ENCODE measurements around the gene EHMT1. TPM values are rescaled to one million over a fixed set of nuclear protein-coding genes. Genes with fewer than 3 reads are reported as not detected.
A peak's percentile ranks its signal among the peaks of the same experiment; 100 is the strongest.
"Not testable (repeated sequence)": the region's sequence is repeated elsewhere in the genome, so short reads cannot be mapped to it uniquely, and the experiment has no call there.

Gene EHMT1
- total and polyA plus RNA-seq, 9 of the 15 experiments (the other 6 are each of a cell fraction or from before 2014, with no cell fraction given) = 2.2 to 76.0 (median 36.4) TPM

- H4K20me1 ChIP-seq (replicated peaks; ENCODE audit: control insufficient read depth, insufficient read depth, low read length) = no peaks in the 10 kb centered on the region
- no peak overlapping the region for H2AFZ ChIP-seq (ENCODE audit: low read depth, low read length)
- intact Hi-C loops (cut with micrococcal nuclease) (no loop called here), in situ Hi-C loops (cut with MboI) (no loop called here)
- no peak for FAIRE-seq
- no peak overlapping the region for H3K9ac ChIP-seq (ENCODE audit: insufficient read depth in 1 of 2, low read depth in 2 of 2, low read length in 2 of 2)
- peaks cover 18% of the 10 kb centered on the region for H3K9me3 ChIP-seq (replicated peaks; ENCODE audit: control insufficient read depth, insufficient read depth, low read depth, low read length)
- no peak overlapping the region for H3K27ac ChIP-seq (ENCODE audit: extremely low read depth, low read depth, low read length)
- ChIA-PET CTCF (ENCODE audit: low intra/inter-chr PET ratio) (no interaction called here), POLR2A (no interaction called here)
- no peaks in the 10 kb centered on the region for H3K9me1 ChIP-seq (ENCODE audit: control insufficient read depth, insufficient read depth, low read length)
- peak in 1 of 4 experiments; percentile 29 for DNase-seq (ENCODE audit: extremely low read depth in 1 of 4, low spot score in 3 of 4)
- H3K4me3 ChIP-seq = no peak overlapping the region
- H3K4me2 ChIP-seq (ENCODE audit: insufficient read depth, low read length) = no peak overlapping the region
- ATAC-seq = no peak
- TF ChIP-seq ZNF76 (CRISPR knock-in tag; IDR thresholded peaks at IDR 0.05; ENCODE audit: borderline replicate concordance) = no peak
- peak; percentile 58; the same call in 1 of the 2 replicates for TF ChIP-seq ZEB2 (IDR thresholded peaks at IDR 0.05)
- no peak for TF ChIP-seq FOXK2 (conservative IDR thresholded peaks at IDR 0.05 in 1 of 2, IDR thresholded peaks at IDR 0.05 in 1 of 2; ENCODE audit: low read depth in 2 of 2)
- peak; percentile 77; the same call in 1 of the 2 replicates for TF ChIP-seq HLTF (IDR thresholded peaks at IDR 0.05)
- no peak for TF ChIP-seq NR3C1 (CRISPR knock-in tag; IDR thresholded peaks at IDR 0.05)
- peak; percentile 66 to 70 for TF ChIP-seq TRIM24 (IDR thresholded peaks at IDR 0.05)
- 0 out of 2 replicates have a peak, but pooled peaks have one; percentile 24 for TF ChIP-seq CC2D1A (IDR thresholded peaks at IDR 0.05)
- TF ChIP-seq CBX5 (IDR thresholded peaks at IDR 0.05; ENCODE audit: borderline replicate concordance, low read depth) = 0 out of 2 replicates have a peak, but pooled peaks have one; percentile 40
- peak; percentile 68; the same call in 1 of the 2 replicates for TF ChIP-seq ZNF280B (CRISPR knock-in tag; IDR thresholded peaks at IDR 0.05)
- TF ChIP-seq TRIM28 (IDR thresholded peaks at IDR 0.05) = peak; percentile 90; the same call in 1 of the 2 replicates
- peak; percentile 88 for TF ChIP-seq LEF1 (IDR thresholded peaks at IDR 0.05)
- peak in 1 of 2 experiments; percentile 92; a peak in 2 of 3 replicates for TF ChIP-seq CBX3 (IDR thresholded peaks at IDR 0.05; ENCODE audit: borderline replicate concordance in 1 of 2, low read length in 2 of 2)
- peak; percentile 91 for TF ChIP-seq ZNF280A (IDR thresholded peaks at IDR 0.05; ENCODE audit: low read depth, partially characterized antibody)
- peaks cover 0 to 6% of the 10 kb centered on the region in 2 experiments; a peak in 1 of 5 replicates for H3K4me1 ChIP-seq (replicated peaks in 1 of 2; ENCODE audit: control insufficient read depth in 2 of 2, insufficient read depth in 2 of 2, low read length in 2 of 2)
- no peaks in the 10 kb centered on the region for H3K79me2 ChIP-seq (ENCODE audit: control insufficient read depth, insufficient read depth, low read length)
- H3K36me3 ChIP-seq (ENCODE audit: control insufficient read depth, insufficient read depth, low read length) = peaks cover 68% of the 10 kb centered on the region; the same call in 2 of the 3 replicates
- no peaks in the 10 kb centered on the region for H3K27me3 ChIP-seq (ENCODE audit: control insufficient read depth in 2 of 2, insufficient read depth in 2 of 2, low read length in 2 of 2)
- BruUV-seq (replicated peaks) = no TSS peak
- 74% methylated on average over 2 of the region's 2 CpGs for WGBS (ENCODE audit: insufficient coverage, low coverage, missing lambda C conversion rate)
Measured at GRCh38 chr9:137734181-137734580, 115.4 kb downstream of the EHMT1 start.

- POLR2A ChIA-PET; CTCF ChIA-PET (ENCODE audit: low intra/inter-chr PET ratio); intact Hi-C loops (cut with micrococcal nuclease); BruUV-seq (replicated peaks); H3K4me1 ChIP-seq (replicated peaks in 1 of 2; ENCODE audit: control insufficient read depth in 2 of 2, insufficient read depth in 2 of 2, low read length in 2 of 2); H3K9ac ChIP-seq (ENCODE audit: insufficient read depth in 1 of 2, low read depth in 2 of 2, low read length in 2 of 2); H3K4me2 ChIP-seq (ENCODE audit: insufficient read depth, low read length); H4K20me1 ChIP-seq (replicated peaks; ENCODE audit: control insufficient read depth, insufficient read depth, low read length); H3K4me3 ChIP-seq; H3K27me3 ChIP-seq (ENCODE audit: control insufficient read depth in 2 of 2, insufficient read depth in 2 of 2, low read length in 2 of 2); in situ Hi-C loops (cut with MboI); H2AFZ ChIP-seq (ENCODE audit: low read depth, low read length); ATAC-seq; DNase-seq (ENCODE audit: extremely low read depth in 1 of 4, low spot score in 3 of 4); H3K27ac ChIP-seq (ENCODE audit: extremely low read depth, low read depth, low read length); H3K79me2 ChIP-seq (ENCODE audit: control insufficient read depth, insufficient read depth, low read length); H3K9me1 ChIP-seq (ENCODE audit: control insufficient read depth, insufficient read depth, low read length); H3K9me3 ChIP-seq (replicated peaks; ENCODE audit: control insufficient read depth, insufficient read depth, low read depth, low read length): not testable (repeated sequence)
- FAIRE-seq = peak; percentile 23
- H3K36me3 ChIP-seq (ENCODE audit: control insufficient read depth, insufficient read depth, low read length) = peaks cover 51% of the 10 kb centered on the region; the same call in 2 of the 3 replicates
- WGBS (ENCODE audit: insufficient coverage, low coverage, missing lambda C conversion rate) = 88% methylated on average over 5 of the region's 14 CpGs
Measured at GRCh38 chr9:137738182-137738696, 119.4 kb downstream of the EHMT1 start.
